NCI-H187 treated with DMSO at 0.1 percent for 48 hours (cell line): ENCODE measurements around the gene TPRA1.
A peak's percentile ranks its signal among the peaks of the same experiment; 100 is the strongest.

Source experiments
- DNase-seq: peaks from one replicate; lab custom pipeline; 2025; lab: John Stamatoyannopoulos, UW

The TPRA1 gene

DNA sequence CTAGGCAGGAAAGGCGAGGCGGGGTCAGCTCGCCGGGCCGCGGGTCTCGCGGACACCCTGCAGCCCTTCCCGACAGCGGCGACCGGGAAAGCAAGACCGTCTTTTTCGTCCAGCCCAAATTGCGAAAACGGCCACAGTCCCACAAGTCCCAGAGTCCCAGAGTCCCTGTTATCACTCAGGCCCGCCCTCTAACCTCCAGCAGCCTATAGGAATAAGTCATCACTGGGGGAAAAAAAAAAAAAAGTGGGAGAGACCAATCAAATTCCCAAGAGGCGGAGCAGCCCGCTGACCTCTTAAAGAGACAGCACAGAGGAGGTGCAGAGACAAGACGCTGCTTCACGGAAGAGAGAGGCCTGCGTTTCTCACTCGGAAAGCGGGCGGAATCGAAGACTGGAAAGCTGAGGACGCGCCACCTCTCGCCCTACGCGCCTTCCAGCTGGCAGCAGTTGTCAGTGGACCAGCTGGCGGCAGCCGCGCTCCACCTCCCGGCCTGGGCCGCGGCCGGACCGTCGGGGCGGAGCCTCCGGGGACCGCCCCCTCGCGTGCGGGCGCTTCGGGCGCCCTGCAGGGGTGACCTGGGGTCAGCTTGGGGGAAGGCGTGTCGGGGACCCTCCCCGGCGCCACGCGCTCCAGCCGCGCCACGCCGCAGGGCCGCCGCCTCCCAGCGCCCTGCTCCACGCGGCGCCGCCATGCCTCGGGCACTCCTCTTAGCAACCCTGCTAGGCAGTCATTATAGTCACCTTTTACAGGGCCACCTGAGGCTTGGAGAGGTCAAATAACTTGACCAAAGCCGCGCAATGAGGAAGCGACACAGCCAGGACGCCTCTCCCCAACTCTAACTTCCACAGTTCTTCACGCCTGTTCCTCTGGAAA, at the start of gene TPRA1:
Gene TPRA1 (minus strand): TSS at position 141 of the 873 bp plus-strand sequence. CDS start 10,587 bp downstream, outside the sequence.
- peak; percentile 94 for DNase-seq

- DNase-seq: no peak
Observed at GRCh38 chr3:127640042-127640355, 49.5 kb upstream of the TPRA1 start.

- no peak for DNase-seq
Observed at GRCh38 chr3:127639173-127640041, 48.9 kb upstream of the TPRA1 start.

GRCh38 chr3:127637971-127638370, 47.4 kb upstream of the TPRA1 start:
- DNase-seq: no peak

DNA sequence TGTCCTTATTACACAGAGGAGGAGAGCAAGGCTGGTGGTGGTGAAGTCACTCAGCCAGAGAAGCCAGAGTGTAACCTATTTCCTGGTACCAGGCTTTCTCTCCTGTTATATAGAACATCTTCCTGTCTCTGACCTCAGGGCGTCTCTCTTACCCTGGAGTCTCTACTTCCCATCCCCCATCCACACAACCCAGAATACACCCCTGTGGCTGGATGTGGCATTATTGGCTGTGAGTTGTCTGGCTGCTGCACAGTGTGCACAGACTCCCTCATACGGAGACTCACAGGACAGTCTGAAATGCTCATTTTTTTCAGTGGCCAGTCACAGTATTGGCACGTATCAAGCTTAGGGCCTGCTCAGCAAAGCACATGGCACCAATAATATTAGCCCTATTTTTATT, 47.0 kb upstream of the TPRA1 start:
- no peak for DNase-seq

- DNase-seq: no peak
Observed at GRCh38 chr3:127634653-127635052, 44.1 kb upstream of the TPRA1 start.

- no peak for DNase-seq
Observed at GRCh38 chr3:127632035-127632820, 41.7 kb upstream of the TPRA1 start.

- DNase-seq: peak; percentile 87
Observed at GRCh38 chr3:127630811-127631714, 40.5 kb upstream of the TPRA1 start.

- no peak for DNase-seq
Observed at GRCh38 chr3:127629467-127630403, 39.2 kb upstream of the TPRA1 start.

GRCh38 chr3:127628788-127629466, 38.4 kb upstream of the TPRA1 start, which contains the start of gene PODXL2:
TSS of gene PODXL2 (plus strand) at chr3:127629185. CDS start at chr3:127629220, 35 bp downstream.
- DNase-seq: no peak

GRCh38 chr3:127628426-127628787, 37.9 kb upstream of the TPRA1 start:
- no peak for DNase-seq

DNA sequence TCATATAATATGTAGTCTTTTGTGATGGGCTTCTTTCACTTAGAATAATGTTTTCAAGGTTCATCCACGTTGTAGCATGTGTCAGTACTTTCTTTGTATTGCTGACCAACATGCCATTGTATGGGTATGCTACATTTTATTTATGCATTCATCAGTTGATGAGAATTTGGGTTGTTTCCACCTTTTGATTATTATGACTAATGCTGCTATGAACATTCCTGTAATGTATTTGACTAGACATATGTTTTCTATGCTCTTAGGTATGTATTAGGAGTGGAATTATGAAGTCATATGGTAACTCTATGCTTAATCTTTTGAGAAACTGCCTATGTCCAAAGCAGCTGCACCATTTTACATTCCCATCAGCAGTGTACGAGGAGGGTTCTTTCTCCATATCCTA, 35.3 kb upstream of the TPRA1 start:
- DNase-seq: no peak

DNA sequence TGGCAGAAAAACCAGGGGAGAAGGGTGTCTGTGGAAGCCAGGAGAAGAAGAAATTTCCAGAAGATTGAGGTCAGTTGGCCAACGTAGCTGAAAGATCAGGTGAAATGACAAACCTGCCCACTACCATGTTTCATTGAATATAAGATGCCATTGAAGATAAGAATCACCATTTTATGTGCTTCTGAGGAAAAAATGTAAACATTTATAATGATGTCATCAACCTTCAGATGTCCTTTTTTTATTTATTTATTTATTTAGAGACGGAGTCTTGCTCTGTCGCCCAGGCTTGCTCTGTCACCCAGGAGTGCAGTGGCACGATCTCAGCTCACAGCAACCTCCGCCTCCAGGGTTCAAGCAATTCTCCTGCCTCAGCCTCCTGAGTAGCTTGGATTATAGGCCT, 33.5 kb upstream of the TPRA1 start:
- DNase-seq: no peak

DNA sequence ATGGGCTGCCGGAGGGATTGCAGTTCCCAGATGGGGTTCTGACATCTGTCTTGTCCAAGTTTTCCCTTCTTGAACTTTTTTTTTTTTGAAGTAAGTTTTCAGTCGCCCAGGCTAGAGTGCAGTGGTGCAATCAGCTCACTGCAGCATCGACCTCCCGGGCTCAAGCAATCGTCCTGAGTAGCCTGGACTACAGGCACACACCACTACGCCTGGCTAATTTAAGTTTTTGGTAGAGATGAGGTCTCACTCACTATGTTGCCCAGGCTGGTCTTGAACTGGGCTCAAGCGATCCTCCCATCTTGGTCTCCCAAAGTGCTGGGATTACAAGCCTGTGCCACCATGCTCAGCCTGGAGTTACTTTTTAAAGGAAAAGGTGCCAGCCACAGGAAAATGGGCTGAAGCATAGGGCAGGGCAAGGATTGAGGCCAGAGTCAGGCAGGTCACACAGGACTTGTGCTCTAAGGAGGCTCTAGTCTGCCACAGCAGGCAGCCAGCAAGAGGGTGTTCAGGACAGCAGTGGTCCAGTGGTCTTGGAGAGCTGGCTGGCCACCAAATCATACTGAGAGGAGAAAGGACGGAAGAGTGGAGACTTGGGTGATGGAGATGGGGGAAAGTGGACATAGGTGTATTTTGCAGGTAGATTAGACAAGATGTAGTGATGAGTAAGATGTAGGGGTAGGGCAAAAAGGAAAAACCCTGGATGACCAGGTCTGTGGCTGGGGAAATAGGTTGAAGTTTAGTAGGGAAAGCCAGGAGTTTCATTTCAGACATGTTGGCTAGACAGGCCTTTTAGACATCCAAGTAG, 32.4 kb upstream of the TPRA1 start:
- DNase-seq: no peak

GRCh38 chr3:127622031-127622430, 31.5 kb upstream of the TPRA1 start:
- DNase-seq: no peak

GRCh38 chr3:127620637-127621375, 30.3 kb upstream of the TPRA1 start:
- DNase-seq: no peak

DNA sequence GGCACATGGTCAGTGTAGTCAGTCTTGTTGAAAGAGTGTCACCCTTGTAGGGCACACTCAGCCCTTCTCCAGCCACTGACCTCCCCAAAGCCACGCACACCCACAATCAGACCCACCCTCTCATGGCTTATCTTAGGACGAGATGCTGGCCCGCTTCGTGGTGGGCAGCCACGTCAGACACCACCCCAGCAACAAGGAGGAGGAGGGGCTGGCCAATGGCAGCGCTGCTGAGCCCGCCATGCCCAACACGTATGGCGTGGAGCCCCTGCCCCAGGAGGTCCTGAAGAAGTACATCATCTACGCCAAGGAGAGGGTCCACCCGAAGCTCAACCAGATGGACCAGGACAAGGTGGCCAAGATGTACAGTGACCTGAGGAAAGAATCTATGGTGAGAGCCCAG, 28.4 kb upstream of the TPRA1 start:
- DNase-seq: no peak
